GM23248 (cell line): ENCODE measurements around the gene VEGFC. TPM values are rescaled to one million over a fixed set of nuclear protein-coding genes. Genes with fewer than 3 reads are reported as not detected.
A peak's percentile ranks its signal among the peaks of the same experiment; 100 is the strongest.

ENCODE experiments used
- DNase-seq: peaks from one replicate; pipeline ENCODE4 v3.0.0-alpha.2; 2015
- H2AFZ ChIP-seq: fragments of 200-600 bp; sonication (generic); 2 replicates; pipeline ENCODE4 v1.6.1; 2016; ENCODE audit warnings: antibody characterized with exemption
- H3F3A ChIP-seq: fragments of 200-600 bp; sonication (generic); 2 replicates; pipeline ENCODE4 v1.6.1; 2016; ENCODE audit warnings: mild to moderate bottlenecking, antibody characterized with exemption, mixed run types; ENCODE audit not compliant: insufficient read depth
- H3K27ac ChIP-seq: fragments of 200-600 bp; sonication (generic); 2 replicates; pipeline ENCODE4 v1.5.1; 2016; ENCODE audit warnings: mild to moderate bottlenecking
- H3K27me3 ChIP-seq: fragments of 200-600 bp; sonication (generic); replicated peaks from 2 replicates; pipeline ENCODE4 v1.6.1; 2016; ENCODE audit warnings: mild to moderate bottlenecking; ENCODE audit not compliant: insufficient read depth
- H3K36me3 ChIP-seq: fragments of 200-600 bp; sonication (generic); 2 replicates; pipeline ENCODE4 v1.6.1; 2016; ENCODE audit warnings: low read depth, mild to moderate bottlenecking
- H3K4me1 ChIP-seq: fragments of 200-600 bp; sonication (generic); 2 replicates; pipeline ENCODE4 v1.6.1; 2016; ENCODE audit warnings: mild to moderate bottlenecking; ENCODE audit not compliant: insufficient read depth
- H3K4me2 ChIP-seq: fragments of 200-600 bp; sonication (generic); one replicate; pipeline ENCODE4 v1.6.1; 2016; ENCODE audit warnings: mild to moderate bottlenecking; ENCODE audit not compliant: unreplicated experiment
- H3K4me3 ChIP-seq: fragments of 200-600 bp; sonication (generic); 2 replicates; pipeline ENCODE4 v1.5.1; 2016; ENCODE audit warnings: mild to moderate bottlenecking
- H3K79me2 ChIP-seq: fragments of 200-600 bp; sonication (generic); 2 replicates; pipeline ENCODE4 v1.6.1; 2016; ENCODE audit warnings: mild to moderate bottlenecking; ENCODE audit not compliant: insufficient read depth
- H3K9ac ChIP-seq: fragments of 200-600 bp; sonication (generic); 2 replicates; pipeline ENCODE4 v1.6.1; 2016; ENCODE audit warnings: mild to moderate bottlenecking
- H3K9me2 ChIP-seq: fragments of 200-600 bp; sonication (generic); 2 replicates; pipeline ENCODE4 v1.6.1; 2016; ENCODE audit warnings: mixed run types, mild to moderate bottlenecking, moderate library complexity; ENCODE audit not compliant: insufficient read depth
- H3K9me3 ChIP-seq: fragments of 200-600 bp; sonication (generic); one replicate; pipeline ENCODE4 v1.6.1; 2017; ENCODE audit warnings: low read depth
- H4K20me1 ChIP-seq: fragments of 200-600 bp; sonication (generic); 2 replicates; pipeline ENCODE4 v1.6.0; 2016; ENCODE audit not compliant: insufficient read depth
- EZH2 ChIP-seq: fragments of 200-600 bp; sonication (generic); IDR thresholded peaks from 2 replicates; pipeline ENCODE4 v1.6.1; 2018; ENCODE audit warnings: antibody characterized with exemption, mild to moderate bottlenecking; ENCODE audit not compliant: insufficient read depth, poor library complexity, severe bottlenecking
- EZH2phosphoT487 ChIP-seq: fragments of 200-600 bp; sonication (generic); IDR thresholded peaks from 2 replicates; pipeline ENCODE4 v1.6.1; 2018; ENCODE audit warnings: antibody characterized with exemption, moderate library complexity, mild to moderate bottlenecking, low read depth; ENCODE audit not compliant: insufficient read depth
- WGBS, 2 experiments: methylation state at CpG; one replicate each; pipeline ENCODE4 v1.1.6; 2015 to 2017; ENCODE audit warnings: low lambda C conversion rate in 2 of 2, low coverage in 1 of 2; ENCODE audit errors: missing lambda C conversion rate in 2 of 2; 5-methylcytosine and 5-hydroxymethylcytosine counted together
- in situ Hi-C: fragments of 300-500 bp; cut with MboI; formaldehyde crosslinking; loops from 2 replicates; pipeline ENCODE4 v1.15.0; 2020
- polyA plus RNA-seq: library from polyadenylated mRNA; unstranded; fragments of >200 nt; fragmentation: Nextera tagmentation; extraction: Ambion mirVana; gene quantifications from 2 replicates; pipeline ENCODE4 v1.2.1, GENCODE V29; 2016
- total RNA-seq: library from RNA; depleted of rRNA; stranded (reverse); fragments of >200 nt; shearing (Covaris generic); gene quantifications from 2 replicates; pipeline ENCODE4 v1.2.3, GENCODE V29; 2014

The VEGFC gene
- total and polyA plus RNA-seq, 2 experiments from 2014 or later, result 21.7 to 56.3 TPM

DNA sequence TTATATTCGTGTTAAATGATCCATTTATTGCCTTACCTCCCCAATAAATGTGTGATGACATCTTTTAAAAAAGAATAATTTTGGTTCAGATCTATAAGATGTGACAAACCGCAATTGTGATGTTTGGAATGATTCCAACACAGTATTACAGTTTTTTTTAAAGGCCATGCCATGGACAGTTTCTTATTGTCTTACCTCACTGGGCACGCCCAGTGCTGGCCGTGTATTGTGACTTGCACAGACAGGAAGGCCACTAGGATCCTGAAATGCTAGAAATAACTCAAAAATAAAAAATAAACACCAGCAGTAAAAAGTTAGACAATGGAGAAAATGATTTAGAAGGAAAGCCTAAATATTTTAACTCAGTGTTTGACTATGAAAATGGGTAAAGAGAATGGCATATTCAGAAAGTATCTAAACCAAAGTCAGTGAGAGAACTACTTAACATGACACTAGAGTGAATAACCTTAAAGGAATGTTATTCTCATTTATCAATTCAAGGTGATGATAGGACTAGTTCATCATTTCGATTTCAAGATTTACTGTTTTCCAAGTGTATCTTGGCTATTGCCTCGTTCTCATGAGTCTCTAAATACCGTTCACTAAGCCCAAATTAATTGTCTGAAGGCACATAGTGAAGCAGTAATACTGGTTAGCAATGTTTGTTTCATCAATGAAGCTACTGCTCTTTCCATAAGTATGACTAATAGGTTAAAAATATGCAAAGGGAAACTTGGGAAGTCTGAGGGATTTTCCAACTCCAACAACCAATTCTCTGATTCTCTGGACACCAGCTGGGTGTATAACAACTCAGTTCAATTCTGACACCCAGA is 46.1 kb upstream of the VEGFC start:
- in situ Hi-C loops, result no loop called here
- H3K9me2 ChIP-seq, result no peaks in the 10 kb centered on the region
- DNase-seq, result peak; percentile 70
- peak overlapping the region; percentile 27; the same call in 1 of the 2 replicates for H3K4me3 ChIP-seq
- H3K9me3 ChIP-seq, result no peaks in the 10 kb centered on the region
- no peak overlapping the region for H2AFZ ChIP-seq
- no peaks in the 10 kb centered on the region for H3K27me3 ChIP-seq
- no peak overlapping the region for H3K9ac ChIP-seq
- H3F3A ChIP-seq, result peaks cover 41% of the 10 kb centered on the region
- TF ChIP-seq EZH2, result no peak
- 0 out of 2 replicates have a peak, but pooled peaks have one; percentile 77 for TF ChIP-seq EZH2phosphoT487
- no peaks in the 10 kb centered on the region for H3K79me2 ChIP-seq
- H3K4me2 ChIP-seq, result peak overlapping the region; percentile 39
- WGBS, 2 experiments, result 33 to 34% methylated on average over 7 of the region's 7 CpGs
- no peaks in the 10 kb centered on the region for H4K20me1 ChIP-seq
- peak overlapping the region; percentile 54 for H3K27ac ChIP-seq
- peaks cover 60% of the 10 kb centered on the region for H3K4me1 ChIP-seq
- H3K36me3 ChIP-seq, result no peaks in the 10 kb centered on the region

DNA sequence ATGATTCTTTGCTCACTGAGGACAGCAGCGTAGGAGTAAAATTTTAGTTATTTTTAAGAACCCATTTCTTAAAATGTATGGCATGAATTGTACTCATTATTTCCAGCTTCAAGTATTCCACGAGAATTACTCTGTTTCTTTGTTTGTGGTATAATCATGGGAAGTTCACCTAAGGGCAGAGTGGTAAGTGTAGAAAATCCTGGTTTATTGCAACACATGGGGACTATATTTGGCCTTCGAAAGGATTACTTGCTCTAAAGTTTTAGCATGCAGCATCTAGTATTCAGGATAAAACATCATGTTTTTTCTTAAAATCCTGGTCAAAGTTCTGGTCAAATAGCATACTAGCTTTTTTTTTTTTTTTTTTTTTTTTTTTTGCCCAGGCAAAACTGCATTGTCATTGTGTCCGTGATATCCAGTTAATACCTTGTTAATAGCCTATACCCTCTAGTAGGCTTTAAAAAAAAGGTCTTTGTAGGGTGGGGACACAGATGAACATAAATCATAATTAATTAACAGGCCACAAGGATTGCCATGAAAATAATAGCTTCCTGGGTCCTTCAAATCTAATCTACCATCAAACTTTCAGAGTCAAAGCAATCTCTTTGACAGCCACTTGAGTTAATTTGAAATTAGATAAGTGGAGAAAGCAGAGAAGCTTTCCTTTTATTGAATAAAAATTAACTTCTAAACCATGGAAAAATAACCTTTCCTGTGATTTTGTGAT is 44.6 kb upstream of the VEGFC start:
- 87 to 90% methylated on average over 4 of the region's 4 CpGs for WGBS, 2 experiments
- no peaks in the 10 kb centered on the region for H3K36me3 ChIP-seq
- H2AFZ ChIP-seq, result no peak overlapping the region
- H3K9me3 ChIP-seq, result no peaks in the 10 kb centered on the region
- no peak overlapping the region for H3K27ac ChIP-seq
- H3K4me1 ChIP-seq, result peaks cover 62% of the 10 kb centered on the region
- H3K9me2 ChIP-seq, result no peaks in the 10 kb centered on the region
- H3K79me2 ChIP-seq, result no peaks in the 10 kb centered on the region
- H4K20me1 ChIP-seq, result no peaks in the 10 kb centered on the region
- H3K9ac ChIP-seq, result no peak overlapping the region
- H3F3A ChIP-seq, result peaks cover 41% of the 10 kb centered on the region
- H3K27me3 ChIP-seq, result no peaks in the 10 kb centered on the region
- H3K4me2 ChIP-seq, result no peak overlapping the region
- H3K4me3 ChIP-seq, result no peak overlapping the region
- TF ChIP-seq EZH2 (no peak), EZH2phosphoT487 (no peak)
- DNase-seq, result peak; percentile 11
- in situ Hi-C loops, result no loop called here

- Histone ChIP-seq H3K4me2 (no peak overlapping the region), H3K9ac (no peak overlapping the region), H3K27ac (no peak overlapping the region), H3K27me3 (no peaks in the 10 kb centered on the region), H3K9me2 (no peaks in the 10 kb centered on the region), H3K9me3 (no peaks in the 10 kb centered on the region), H3K4me1 (peaks cover 34% of the 10 kb centered on the region), H3K4me3 (no peak overlapping the region), H2AFZ (no peak overlapping the region), H3F3A (peaks cover 16% of the 10 kb centered on the region), H3K79me2 (no peaks in the 10 kb centered on the region), H3K36me3 (no peaks in the 10 kb centered on the region), H4K20me1 (no peaks in the 10 kb centered on the region)
- in situ Hi-C loops, result no loop called here
- TF ChIP-seq EZH2phosphoT487 (no peak), EZH2 (no peak)
- 96 to 98% methylated on average over 2 of the region's 2 CpGs for WGBS, 2 experiments
- no peak for DNase-seq
These were observed 41.8 kb upstream of the VEGFC start for GRCh38 chr4:176834531-176834930.

GRCh38 chr4:176833400-176834175 is 40.9 kb upstream of the VEGFC start:
- no peaks in the 10 kb centered on the region for H3K9me3 ChIP-seq
- in situ Hi-C loops, result no loop called here
- H3K4me1 ChIP-seq, result peaks cover 25% of the 10 kb centered on the region
- no peaks in the 10 kb centered on the region for H4K20me1 ChIP-seq
- H3K4me3 ChIP-seq, result no peak overlapping the region
- no peak overlapping the region for H3K27ac ChIP-seq
- 60 to 66% methylated on average over 4 of the region's 4 CpGs for WGBS, 2 experiments
- no peaks in the 10 kb centered on the region for H3K79me2 ChIP-seq
- H3K9me2 ChIP-seq, result no peaks in the 10 kb centered on the region
- peaks cover 6% of the 10 kb centered on the region; the same call in 1 of the 2 replicates for H3F3A ChIP-seq
- TF ChIP-seq EZH2phosphoT487 (no peak), EZH2 (no peak)
- no peak overlapping the region for H3K4me2 ChIP-seq
- DNase-seq, result no peak
- H3K9ac ChIP-seq, result no peak overlapping the region
- no peaks in the 10 kb centered on the region for H3K27me3 ChIP-seq
- no peaks in the 10 kb centered on the region for H3K36me3 ChIP-seq
- peak overlapping the region; percentile 38 for H2AFZ ChIP-seq
